ENCODE data around the gene ADSS2. TPM values are rescaled to one million over a fixed set of nuclear protein-coding genes. Genes with fewer than 3 reads are reported as not detected.
A peak's percentile ranks its signal among the peaks of the same experiment; 100 is the strongest.
"Not testable (repeated sequence)": the region's sequence is repeated elsewhere in the genome, so short reads cannot be mapped to it uniquely, and the experiment has no call there.

ADSS2 gene
- total RNA-seq, 1 donor from 2014 or later = 181 TPM

DNA sequence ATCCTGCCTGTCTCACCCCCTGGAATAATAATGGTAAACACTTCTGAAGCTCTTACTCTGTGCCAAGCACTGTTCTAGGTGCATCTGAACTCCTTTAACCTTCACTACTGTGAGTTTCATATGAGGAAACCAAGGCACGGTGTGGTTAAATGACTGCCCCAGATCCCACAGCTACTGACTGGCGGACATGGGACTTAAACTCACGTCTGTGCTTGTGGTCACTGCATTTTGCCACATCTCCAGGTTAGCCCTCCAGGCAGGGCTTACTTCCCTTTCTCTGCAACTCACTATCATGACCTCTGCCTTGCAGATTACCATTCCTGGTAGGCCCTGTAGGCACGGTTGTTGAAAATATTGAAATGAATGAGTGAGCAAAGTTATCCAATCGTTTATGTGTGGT lies 83.4 kb downstream of the ADSS2 start:
- TF ChIP-seq EZH2phosphoT487 (IDR thresholded peaks at IDR 0.05) = no peak
- TF ChIP-seq, protein P1, sequence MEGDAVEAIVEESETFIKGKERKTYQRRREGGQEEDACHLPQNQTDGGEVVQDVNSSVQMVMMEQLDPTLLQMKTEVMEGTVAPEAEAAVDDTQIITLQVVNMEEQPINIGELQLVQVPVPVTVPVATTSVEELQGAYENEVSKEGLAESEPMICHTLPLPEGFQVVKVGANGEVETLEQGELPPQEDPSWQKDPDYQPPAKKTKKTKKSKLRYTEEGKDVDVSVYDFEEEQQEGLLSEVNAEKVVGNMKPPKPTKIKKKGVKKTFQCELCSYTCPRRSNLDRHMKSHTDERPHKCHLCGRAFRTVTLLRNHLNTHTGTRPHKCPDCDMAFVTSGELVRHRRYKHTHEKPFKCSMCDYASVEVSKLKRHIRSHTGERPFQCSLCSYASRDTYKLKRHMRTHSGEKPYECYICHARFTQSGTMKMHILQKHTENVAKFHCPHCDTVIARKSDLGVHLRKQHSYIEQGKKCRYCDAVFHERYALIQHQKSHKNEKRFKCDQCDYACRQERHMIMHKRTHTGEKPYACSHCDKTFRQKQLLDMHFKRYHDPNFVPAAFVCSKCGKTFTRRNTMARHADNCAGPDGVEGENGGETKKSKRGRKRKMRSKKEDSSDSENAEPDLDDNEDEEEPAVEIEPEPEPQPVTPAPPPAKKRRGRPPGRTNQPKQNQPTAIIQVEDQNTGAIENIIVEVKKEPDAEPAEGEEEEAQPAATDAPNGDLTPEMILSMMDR (IDR thresholded peaks at IDR 0.05) = no peak
- no peak for TF ChIP-seq EZH2 (IDR thresholded peaks at IDR 0.05)
- peak overlapping the region; percentile 80 for H3K27ac Mint-ChIP-seq
- H3K9me3 Mint-ChIP-seq = peaks cover 15% of the 10 kb centered on the region
- no peak overlapping the region for H3K9ac ChIP-seq
- peaks cover 27% of the 10 kb centered on the region for H3K4me1 ChIP-seq
- H3K79me2 ChIP-seq (ENCODE audit: low read depth) = no peaks in the 10 kb centered on the region
- no peak overlapping the region for H3K4me3 ChIP-seq
- no peaks in the 10 kb centered on the region for H3K36me3 Mint-ChIP-seq
- H3K4me1 Mint-ChIP-seq = peaks cover 27% of the 10 kb centered on the region
- DNase-seq (ENCODE audit: low spot score) = no peak
- H3K4me2 ChIP-seq = no peak overlapping the region
- no peak overlapping the region for H3K27ac ChIP-seq
- H3K27me3 Mint-ChIP-seq (ENCODE audit: insufficient read depth, low read depth) = peaks cover 7% of the 10 kb centered on the region
- peak overlapping the region; percentile 40 for H2AFZ ChIP-seq (replicated peaks)
- no peaks in the 10 kb centered on the region for H3K27me3 ChIP-seq
- no peaks in the 10 kb centered on the region for H3K9me3 ChIP-seq (ENCODE audit: low read depth)
- H3K4me3 Mint-ChIP-seq = no peak overlapping the region
- H4K20me1 ChIP-seq (ENCODE audit: low read depth) = no peaks in the 10 kb centered on the region
- no peaks in the 10 kb centered on the region for H3K36me3 ChIP-seq
- H3F3A ChIP-seq (ENCODE audit: low read depth) = peaks cover 16% of the 10 kb centered on the region

DNA sequence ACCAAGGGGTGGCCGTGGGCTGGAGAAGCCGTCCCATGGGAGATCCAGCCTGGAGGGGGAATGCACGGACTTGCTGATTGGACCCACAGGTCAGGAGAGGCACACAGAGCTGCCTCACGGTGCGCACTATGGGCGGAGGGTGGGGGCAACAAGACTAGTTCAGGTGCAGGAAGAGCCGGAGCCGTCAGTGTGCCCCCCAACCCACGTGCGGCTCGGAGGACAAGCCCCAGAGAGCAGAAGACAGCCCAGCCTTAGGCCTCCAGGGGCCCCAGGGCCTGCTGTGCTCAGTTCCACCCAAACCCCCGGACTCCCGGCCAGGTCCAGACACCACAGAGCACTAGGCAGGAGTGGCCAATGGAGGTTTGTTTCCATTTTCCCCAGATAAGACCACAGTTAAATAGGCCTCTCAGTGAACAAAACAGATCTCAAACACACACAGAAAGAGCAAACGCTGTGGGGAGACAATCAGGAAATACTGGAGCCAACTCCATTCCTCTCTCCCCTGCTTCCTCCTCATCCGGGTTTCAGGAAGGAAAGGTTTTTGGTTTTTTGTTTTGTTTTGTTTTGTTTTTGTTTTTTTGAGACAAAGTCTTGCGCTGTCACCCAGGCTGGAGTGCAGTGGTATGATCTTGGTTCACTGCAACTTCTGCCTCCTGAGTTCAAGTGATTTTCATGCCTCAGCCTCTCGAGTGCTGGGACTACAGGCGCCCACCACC lies 84.2 kb downstream of the ADSS2 start:
- H2AFZ ChIP-seq (replicated peaks) = peak overlapping the region; percentile 40
- no peak overlapping the region for H3K4me3 Mint-ChIP-seq
- no peak overlapping the region for H3K9ac ChIP-seq
- H3K27me3 Mint-ChIP-seq (ENCODE audit: insufficient read depth, low read depth) = peaks cover 7% of the 10 kb centered on the region
- no peaks in the 10 kb centered on the region for H3K36me3 Mint-ChIP-seq
- no peaks in the 10 kb centered on the region for H3K27me3 ChIP-seq
- TF ChIP-seq EZH2phosphoT487 (IDR thresholded peaks at IDR 0.05) (no peak), EZH2 (IDR thresholded peaks at IDR 0.05) (no peak)
- TF ChIP-seq, protein P1 (IDR thresholded peaks at IDR 0.05) = no peak
- peaks cover 15% of the 10 kb centered on the region for H3K9me3 Mint-ChIP-seq
- H3K4me3 ChIP-seq = no peak overlapping the region
- peaks cover 35% of the 10 kb centered on the region for H3K4me1 ChIP-seq
- H3K36me3 ChIP-seq = no peaks in the 10 kb centered on the region
- H3F3A ChIP-seq (ENCODE audit: low read depth) = peaks cover 24% of the 10 kb centered on the region
- H3K27ac ChIP-seq = peak overlapping the region; percentile 5
- peak overlapping the region; percentile 33 for H3K27ac Mint-ChIP-seq
- H3K4me1 Mint-ChIP-seq = peaks cover 30% of the 10 kb centered on the region
- H3K9me3 ChIP-seq (ENCODE audit: low read depth) = no peaks in the 10 kb centered on the region
- H4K20me1 ChIP-seq (ENCODE audit: low read depth) = no peaks in the 10 kb centered on the region
- no peak for DNase-seq (ENCODE audit: low spot score)
- H3K79me2 ChIP-seq (ENCODE audit: low read depth) = no peaks in the 10 kb centered on the region
- no peak overlapping the region for H3K4me2 ChIP-seq

DNA sequence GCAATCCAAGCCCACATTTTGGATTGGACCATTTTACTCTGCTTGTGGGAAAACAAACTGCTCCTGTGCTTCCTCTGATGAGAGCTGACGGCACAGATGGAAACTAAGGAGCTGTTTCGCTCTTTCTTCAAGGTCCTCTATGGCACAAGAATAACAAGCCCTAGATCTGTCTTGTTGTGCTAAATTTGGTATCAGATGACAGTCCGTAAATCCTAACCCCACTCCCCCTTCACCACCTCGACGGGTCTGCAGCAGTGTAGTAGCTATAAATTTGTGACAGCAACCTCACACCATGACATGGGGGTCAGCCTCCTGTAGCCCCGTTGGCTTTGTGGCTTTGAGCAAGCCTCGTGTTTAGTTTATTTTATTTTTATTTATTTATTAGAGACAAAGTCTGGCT lies 85.9 kb downstream of the ADSS2 start:
- Histone ChIP-seq H3K4me1 (peaks cover 31% of the 10 kb centered on the region), H3K9ac (no peak overlapping the region), H2AFZ (replicated peaks) (no peak overlapping the region), H3K27ac (no peak overlapping the region), H3K27me3 (no peaks in the 10 kb centered on the region), H3K4me3 (no peak overlapping the region), H3K79me2 (ENCODE audit: low read depth) (no peaks in the 10 kb centered on the region), H3K4me2 (no peak overlapping the region), H3F3A (ENCODE audit: low read depth) (peaks cover 33% of the 10 kb centered on the region), H4K20me1 (ENCODE audit: low read depth) (no peaks in the 10 kb centered on the region), H3K9me3 (ENCODE audit: low read depth) (no peaks in the 10 kb centered on the region), H3K36me3 (no peaks in the 10 kb centered on the region)
- H3K9me3 Mint-ChIP-seq = peaks cover 15% of the 10 kb centered on the region
- no peaks in the 10 kb centered on the region for H3K36me3 Mint-ChIP-seq
- no peak overlapping the region for H3K27ac Mint-ChIP-seq
- no peak overlapping the region for H3K4me3 Mint-ChIP-seq
- peaks cover 29% of the 10 kb centered on the region for H3K4me1 Mint-ChIP-seq
- no peak for DNase-seq (ENCODE audit: low spot score)
- no peak for TF ChIP-seq EZH2phosphoT487 (IDR thresholded peaks at IDR 0.05)
- no peak for TF ChIP-seq EZH2 (IDR thresholded peaks at IDR 0.05)
- TF ChIP-seq, protein P1 (IDR thresholded peaks at IDR 0.05) = no peak
- peaks cover 5% of the 10 kb centered on the region for H3K27me3 Mint-ChIP-seq (ENCODE audit: insufficient read depth, low read depth)

DNA sequence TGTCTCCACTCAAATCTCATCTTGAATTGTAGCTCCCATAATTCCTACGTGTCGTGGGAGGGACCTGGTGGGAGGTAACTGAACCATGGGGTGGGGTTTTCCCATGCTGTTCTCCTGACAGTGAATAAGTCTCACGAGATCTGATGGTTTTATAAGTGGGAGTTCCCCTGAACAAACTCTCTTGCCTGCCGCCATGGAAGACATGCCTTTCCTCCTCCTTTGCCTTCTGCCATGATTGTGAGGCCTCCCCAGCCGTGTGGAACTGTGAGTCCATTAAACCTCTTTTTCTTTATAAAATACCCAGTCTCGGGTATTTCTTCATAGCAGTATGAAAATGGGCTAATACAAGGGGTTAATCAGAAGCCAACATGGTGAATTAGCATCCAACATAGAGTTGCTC lies 86.4 kb downstream of the ADSS2 start:
- H3K27ac ChIP-seq; H3K79me2 ChIP-seq (ENCODE audit: low read depth); H3K9me3 ChIP-seq (ENCODE audit: low read depth); H4K20me1 ChIP-seq (ENCODE audit: low read depth); H3K4me2 ChIP-seq; DNase-seq (ENCODE audit: low spot score); H3K36me3 ChIP-seq; H3K4me3 ChIP-seq; H3K27me3 Mint-ChIP-seq (ENCODE audit: insufficient read depth, low read depth); H2AFZ ChIP-seq (replicated peaks); H3K27me3 ChIP-seq; H3K4me3 Mint-ChIP-seq; H3K9ac ChIP-seq; H3K36me3 Mint-ChIP-seq: not testable (repeated sequence)
- peaks cover 16% of the 10 kb centered on the region for H3K9me3 Mint-ChIP-seq
- Histone ChIP-seq H3F3A (ENCODE audit: low read depth) (peaks cover 36% of the 10 kb centered on the region), H3K4me1 (peaks cover 26% of the 10 kb centered on the region)
- peak overlapping the region; percentile 20 for H3K27ac Mint-ChIP-seq
- H3K4me1 Mint-ChIP-seq = peaks cover 28% of the 10 kb centered on the region

All from neural progenitor cell (in vitro differentiated cells).